ENCODE results near the gene GUCY1A2.

GRCh38 chr11:106691807-106692365 is 326.4 kb downstream of the GUCY1A2 start:
- TF ChIP-seq, protein P1, sequence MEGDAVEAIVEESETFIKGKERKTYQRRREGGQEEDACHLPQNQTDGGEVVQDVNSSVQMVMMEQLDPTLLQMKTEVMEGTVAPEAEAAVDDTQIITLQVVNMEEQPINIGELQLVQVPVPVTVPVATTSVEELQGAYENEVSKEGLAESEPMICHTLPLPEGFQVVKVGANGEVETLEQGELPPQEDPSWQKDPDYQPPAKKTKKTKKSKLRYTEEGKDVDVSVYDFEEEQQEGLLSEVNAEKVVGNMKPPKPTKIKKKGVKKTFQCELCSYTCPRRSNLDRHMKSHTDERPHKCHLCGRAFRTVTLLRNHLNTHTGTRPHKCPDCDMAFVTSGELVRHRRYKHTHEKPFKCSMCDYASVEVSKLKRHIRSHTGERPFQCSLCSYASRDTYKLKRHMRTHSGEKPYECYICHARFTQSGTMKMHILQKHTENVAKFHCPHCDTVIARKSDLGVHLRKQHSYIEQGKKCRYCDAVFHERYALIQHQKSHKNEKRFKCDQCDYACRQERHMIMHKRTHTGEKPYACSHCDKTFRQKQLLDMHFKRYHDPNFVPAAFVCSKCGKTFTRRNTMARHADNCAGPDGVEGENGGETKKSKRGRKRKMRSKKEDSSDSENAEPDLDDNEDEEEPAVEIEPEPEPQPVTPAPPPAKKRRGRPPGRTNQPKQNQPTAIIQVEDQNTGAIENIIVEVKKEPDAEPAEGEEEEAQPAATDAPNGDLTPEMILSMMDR (IDR thresholded peaks at IDR 0.05; ENCODE audit: low read depth, low read length), result no peak
- no peak for TF ChIP-seq POLR2A (IDR thresholded peaks at IDR 0.05; ENCODE audit: extremely low read depth, insufficient read length)
- TF ChIP-seq MYC (IDR thresholded peaks at IDR 0.05; ENCODE audit: low read depth, low read length), result no peak
